ENCODE measurements around the gene NUBP2. TPM values are rescaled to one million over a fixed set of nuclear protein-coding genes. Genes with fewer than 3 reads are reported as not detected.

NUBP2 gene
- 128 and 160 TPM in 2 replicates for total RNA-seq (2014; rRNA removed; shearing (Covaris generic))

GRCh38 chr16:1782408-1783264, at the start of gene NUBP2, which contains the start of gene SPSB3:
NUBP2 (plus strand) TSS chr16:1782960; CDS start chr16:1783021, 61 bp downstream.
SPSB3 (minus strand) TSS chr16:1782571; CDS start chr16:1781483, 1,088 bp downstream.
- in situ Hi-C loops (cut with HindIII; ENCODE audit: low sequenced_read_pairs), result no loop called here
- peak; percentile 100 for DNase-seq (ENCODE audit: low spot score)

- in situ Hi-C loops (cut with HindIII; ENCODE audit: low sequenced_read_pairs), result no loop called here
- DNase-seq (ENCODE audit: low spot score), result no peak
These were observed 48.6 kb upstream of the NUBP2 start for GRCh38 chr16:1734123-1734522.

GRCh38 chr16:1734816-1735215, 47.9 kb upstream of the NUBP2 start:
- DNase-seq (ENCODE audit: low spot score), result no peak
- in situ Hi-C loops (cut with HindIII; ENCODE audit: low sequenced_read_pairs), result no loop called here

GRCh38 chr16:1740234-1740633, 42.5 kb upstream of the NUBP2 start:
- DNase-seq (ENCODE audit: low spot score), result no peak
- in situ Hi-C loops (cut with HindIII; ENCODE audit: low sequenced_read_pairs), result no loop called here

GRCh38 chr16:1740781-1741490, 41.8 kb upstream of the NUBP2 start:
- DNase-seq (ENCODE audit: low spot score), result no peak
- in situ Hi-C loops (cut with HindIII; ENCODE audit: low sequenced_read_pairs), result no loop called here

GRCh38 chr16:1741553-1742165, 41.1 kb upstream of the NUBP2 start:
- DNase-seq (ENCODE audit: low spot score), result peak; percentile 59
- in situ Hi-C loops (cut with HindIII; ENCODE audit: low sequenced_read_pairs), result no loop called here

- DNase-seq (ENCODE audit: low spot score), result no peak
- in situ Hi-C loops (cut with HindIII; ENCODE audit: low sequenced_read_pairs), result no loop called here
These were observed 39.1 kb upstream of the NUBP2 start for GRCh38 chr16:1743376-1744337.

GRCh38 chr16:1744338-1744840, 38.4 kb upstream of the NUBP2 start:
- in situ Hi-C loops (cut with HindIII; ENCODE audit: low sequenced_read_pairs), result no loop called here
- no peak for DNase-seq (ENCODE audit: low spot score)

GRCh38 chr16:1745181-1745899, 37.4 kb upstream of the NUBP2 start:
- in situ Hi-C loops (cut with HindIII; ENCODE audit: low sequenced_read_pairs), result no loop called here
- DNase-seq (ENCODE audit: low spot score), result no peak

- in situ Hi-C loops (cut with HindIII; ENCODE audit: low sequenced_read_pairs), result no loop called here
- no peak for DNase-seq (ENCODE audit: low spot score)
These were observed 36.7 kb upstream of the NUBP2 start for GRCh38 chr16:1745900-1746692.

GRCh38 chr16:1746693-1747195, 36.0 kb upstream of the NUBP2 start:
- in situ Hi-C loops (cut with HindIII; ENCODE audit: low sequenced_read_pairs), result no loop called here
- peak; percentile 42 for DNase-seq (ENCODE audit: low spot score)

GRCh38 chr16:1747934-1748333, 34.8 kb upstream of the NUBP2 start:
- no peak for DNase-seq (ENCODE audit: low spot score)
- in situ Hi-C loops (cut with HindIII; ENCODE audit: low sequenced_read_pairs), result no loop called here

- in situ Hi-C loops (cut with HindIII; ENCODE audit: low sequenced_read_pairs), result no loop called here
- peak; percentile 80 for DNase-seq (ENCODE audit: low spot score)
These were observed 33.3 kb upstream of the NUBP2 start for GRCh38 chr16:1749152-1750117.

GRCh38 chr16:1751946-1752345, 30.8 kb upstream of the NUBP2 start:
- no peak for DNase-seq (ENCODE audit: low spot score)
- in situ Hi-C loops (cut with HindIII; ENCODE audit: low sequenced_read_pairs), result no loop called here

- DNase-seq (ENCODE audit: low spot score), result peak; percentile 93
- in situ Hi-C loops (cut with HindIII; ENCODE audit: low sequenced_read_pairs), result no loop called here
These were observed 29.9 kb upstream of the NUBP2 start for GRCh38 chr16:1752853-1753252.

GRCh38 chr16:1754204-1754603, 28.6 kb upstream of the NUBP2 start:
- no peak for DNase-seq (ENCODE audit: low spot score)
- in situ Hi-C loops (cut with HindIII; ENCODE audit: low sequenced_read_pairs), result no loop called here
